NCI-H146 (cell line): ENCODE results near the gene MTR.

Experiments used
- DNase-seq: peaks from one replicate; lab custom pipeline; 2025; lab: John Stamatoyannopoulos, UW

The MTR gene

DNA sequence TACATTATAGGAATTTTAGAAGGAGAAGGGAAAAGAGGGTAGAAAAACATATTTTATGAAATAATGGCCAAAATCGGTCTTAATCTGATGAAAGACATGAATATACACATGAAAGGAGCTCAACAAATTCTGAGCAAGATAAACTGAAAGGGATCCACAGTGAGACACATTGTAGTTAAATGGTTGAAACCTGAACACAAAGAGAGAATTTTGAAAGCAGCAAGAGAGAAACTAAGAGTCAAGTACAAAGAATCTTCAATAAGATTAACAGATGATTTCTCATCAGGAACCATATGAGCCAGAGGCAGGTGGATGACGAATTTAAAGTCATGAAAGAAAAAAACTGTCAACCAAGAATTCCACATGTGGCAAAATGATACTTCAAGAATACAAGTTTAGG, 15.8 kb upstream of the MTR start:
- no peak for DNase-seq

GRCh38 chr1:236785477-236785876, 9.6 kb upstream of the MTR start:
- no peak for DNase-seq

DNA sequence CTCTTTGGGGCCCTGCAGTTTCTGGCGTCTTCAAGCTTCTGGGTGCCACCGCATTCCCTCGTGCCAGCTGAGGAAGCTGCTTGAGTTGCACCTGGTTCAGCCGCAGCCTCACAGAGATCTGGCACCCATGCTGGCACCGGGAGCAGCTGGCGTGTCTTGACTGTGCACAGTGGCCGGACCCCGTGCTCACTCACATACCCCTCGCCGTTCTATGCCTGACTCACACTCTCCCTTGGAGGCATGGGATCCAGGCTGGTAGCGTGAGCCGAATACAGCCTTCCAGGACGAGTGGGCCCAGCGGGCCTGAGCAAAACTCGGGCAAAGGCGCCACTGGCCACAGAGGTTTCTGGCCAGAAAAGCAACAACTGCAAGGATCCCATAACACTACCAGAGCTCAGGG, 8.6 kb upstream of the MTR start:
- DNase-seq, result no peak

- DNase-seq, result no peak
Measured at GRCh38 chr1:236794585-236795034, 482 bp upstream of the MTR start.

DNA sequence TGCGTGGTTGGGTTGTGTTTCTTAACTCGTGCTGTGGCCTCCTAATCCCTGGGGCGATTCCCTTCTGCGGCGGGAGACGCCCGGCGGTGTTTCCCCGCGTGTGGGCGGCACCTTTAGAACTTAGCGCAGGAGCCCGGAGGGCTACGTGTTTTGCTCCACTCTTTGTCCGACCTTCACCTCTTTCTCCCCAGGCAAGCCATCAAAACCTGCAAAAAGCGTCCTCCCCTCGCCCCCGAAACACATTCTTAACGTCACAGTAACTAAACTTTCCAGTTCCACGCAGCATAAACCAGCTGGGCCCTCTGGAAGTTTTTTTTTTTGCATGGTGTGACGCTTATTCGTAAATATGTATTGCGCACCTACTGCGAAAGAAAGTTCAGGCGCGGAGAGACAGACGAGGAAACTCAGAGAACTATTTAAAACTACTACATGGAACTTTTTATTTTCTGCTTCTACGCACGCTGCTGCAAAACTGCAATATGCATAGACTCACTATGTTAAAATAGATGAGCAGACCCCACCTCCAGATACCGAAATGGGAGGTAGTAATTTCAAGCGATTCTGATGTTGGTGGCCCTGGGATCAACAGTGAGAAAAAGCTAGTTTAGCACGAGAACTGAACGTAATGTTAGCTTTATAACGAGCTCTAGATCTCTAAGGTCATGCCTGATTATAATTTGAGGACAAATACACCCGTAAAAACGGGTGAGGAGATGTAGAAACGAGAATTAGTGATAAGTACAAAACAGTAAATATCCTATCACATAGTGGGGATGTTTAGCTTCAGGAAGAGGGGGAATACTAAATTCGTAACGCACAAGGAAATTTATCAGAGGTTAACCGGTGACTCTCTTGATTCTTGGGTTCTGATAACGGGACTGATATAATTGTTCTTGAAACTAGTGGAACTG, 920 bp downstream of the MTR start:
- no peak for DNase-seq

GRCh38 chr1:236799001-236799400, 3.9 kb downstream of the MTR start:
- no peak for DNase-seq

GRCh38 chr1:236800002-236800620, 5.0 kb downstream of the MTR start:
- no peak for DNase-seq

GRCh38 chr1:236800623-236801022, 5.5 kb downstream of the MTR start:
- no peak for DNase-seq

- no peak for DNase-seq
Measured at GRCh38 chr1:236802264-236802663, 7.2 kb downstream of the MTR start.

GRCh38 chr1:236806634-236807033, 11.5 kb downstream of the MTR start:
- DNase-seq, result no peak

DNA sequence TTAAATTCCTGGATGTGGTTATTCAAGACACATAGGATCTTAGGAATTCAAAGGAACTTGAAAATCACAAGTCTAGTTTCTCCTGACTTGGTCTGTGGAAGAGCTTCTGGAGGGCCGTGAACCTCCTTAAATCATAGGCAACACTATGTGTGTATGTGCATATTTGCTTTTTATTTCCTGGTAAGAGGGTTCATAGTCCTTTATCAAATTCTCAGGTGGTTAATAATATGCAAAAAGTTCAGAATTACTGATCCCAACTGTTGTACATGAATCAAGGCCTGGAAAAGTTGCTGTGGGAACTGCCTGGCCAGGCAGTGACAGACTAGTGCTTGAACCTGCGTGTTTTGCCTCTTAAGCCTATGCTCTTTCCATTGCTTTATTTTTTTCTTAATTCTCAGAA, 12.9 kb downstream of the MTR start:
- no peak for DNase-seq

DNA sequence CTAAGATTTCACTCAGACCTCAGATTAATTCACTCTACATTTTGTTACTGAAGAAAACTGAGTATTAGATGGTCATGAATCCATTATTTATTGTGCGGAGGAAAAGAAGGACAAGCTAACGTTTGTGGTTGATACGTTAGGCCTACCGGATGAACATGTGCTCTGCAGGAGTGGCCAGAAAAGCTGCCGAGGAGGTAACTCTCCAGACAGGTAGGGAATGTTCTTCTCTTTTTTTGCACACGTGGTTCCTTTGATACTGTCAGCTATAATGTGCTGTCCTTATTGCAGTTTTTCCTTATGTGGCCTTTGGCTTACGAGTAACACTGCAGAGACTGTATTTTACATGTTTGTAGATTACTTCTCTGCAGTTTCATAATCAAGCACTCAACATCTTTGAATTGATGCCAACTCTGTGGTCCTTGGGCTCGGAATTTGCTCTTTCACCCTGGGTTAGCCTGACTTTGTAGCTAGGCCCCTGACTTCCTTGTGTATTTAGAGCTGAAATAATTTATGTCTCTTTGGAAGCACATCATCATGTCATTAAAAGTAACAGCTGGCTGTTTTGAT, 13.6 kb downstream of the MTR start:
- no peak for DNase-seq

DNA sequence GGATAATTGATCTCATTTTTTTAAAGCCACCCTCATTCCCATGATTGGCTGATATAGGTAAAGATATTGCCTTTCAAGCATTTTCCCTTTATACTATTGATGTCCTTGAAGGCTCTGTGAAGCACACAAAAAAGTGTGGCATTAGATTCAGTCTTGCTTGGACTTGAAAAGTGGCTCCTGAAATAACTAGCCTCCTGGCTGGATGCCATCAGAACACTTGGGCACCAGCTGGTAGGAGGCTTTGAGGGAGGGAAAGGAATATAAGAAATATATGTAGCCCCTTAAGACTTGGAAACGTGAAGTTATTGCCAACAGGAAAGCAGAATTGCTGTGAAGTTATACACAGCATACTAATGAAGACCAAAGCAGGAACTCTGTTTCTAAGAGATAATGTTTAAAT, 14.1 kb downstream of the MTR start:
- no peak for DNase-seq

DNA sequence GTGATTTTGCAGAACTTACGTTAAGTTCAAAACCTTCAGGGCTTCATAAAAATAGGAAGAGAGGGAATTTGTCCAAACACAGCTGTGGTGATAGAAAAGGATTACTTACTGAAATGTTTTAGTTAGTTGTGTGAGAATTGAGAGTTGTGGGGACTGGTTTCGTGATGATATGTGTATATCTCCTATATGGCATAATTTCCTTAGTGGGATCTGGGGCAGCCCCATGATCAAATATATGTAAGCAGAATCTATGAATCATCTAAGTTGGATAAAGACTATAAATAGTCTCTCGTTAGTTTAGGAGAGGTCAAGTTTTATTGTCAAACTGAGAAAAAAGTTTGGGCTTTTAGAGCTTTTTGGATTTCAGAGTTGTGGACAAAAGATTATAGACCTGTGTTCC, 14.9 kb downstream of the MTR start:
- DNase-seq, result no peak

DNA sequence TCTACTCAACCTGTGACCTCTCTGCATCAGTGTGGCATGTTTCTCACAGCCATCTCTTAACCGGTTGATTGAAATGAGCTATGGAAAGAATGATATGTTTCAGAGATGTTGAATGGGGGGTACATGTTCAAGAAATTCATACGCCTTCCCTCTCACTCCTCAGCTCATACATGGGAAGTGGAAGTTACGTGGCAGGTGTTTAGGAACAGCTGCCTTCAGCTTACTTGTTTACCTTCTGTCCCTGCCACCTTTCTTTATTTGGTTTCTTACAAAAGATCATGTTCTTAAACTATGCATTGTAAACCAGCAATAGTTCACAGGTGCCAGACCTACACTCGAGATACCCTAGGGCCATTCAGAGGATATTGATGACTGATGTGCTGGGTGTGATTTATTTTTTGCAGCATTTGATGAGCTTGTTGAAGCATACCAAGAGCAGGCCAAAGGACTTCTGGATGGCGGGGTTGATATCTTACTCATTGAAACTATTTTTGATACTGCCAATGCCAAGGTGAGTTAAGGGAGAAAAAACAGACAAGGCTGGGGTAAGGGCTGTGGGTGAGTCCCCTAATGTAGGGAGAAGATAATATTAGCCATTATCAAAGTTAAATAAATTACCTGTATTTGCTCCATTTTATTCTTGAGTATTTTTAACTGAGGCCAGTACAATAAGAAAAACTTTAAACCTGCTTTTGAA, 17.4 kb downstream of the MTR start:
- DNase-seq, result no peak

GRCh38 chr1:236815941-236816340, 20.8 kb downstream of the MTR start:
- no peak for DNase-seq

- no peak for DNase-seq
Measured at GRCh38 chr1:236819856-236820255, 24.8 kb downstream of the MTR start.

- no peak for DNase-seq
Measured at GRCh38 chr1:236821091-236821627, 26.1 kb downstream of the MTR start.

GRCh38 chr1:236823559-236823958, 28.5 kb downstream of the MTR start:
- no peak for DNase-seq

- DNase-seq, result no peak
Measured at GRCh38 chr1:236829085-236829484, 34.0 kb downstream of the MTR start.

GRCh38 chr1:236830116-236830515, 35.0 kb downstream of the MTR start:
- no peak for DNase-seq

DNA sequence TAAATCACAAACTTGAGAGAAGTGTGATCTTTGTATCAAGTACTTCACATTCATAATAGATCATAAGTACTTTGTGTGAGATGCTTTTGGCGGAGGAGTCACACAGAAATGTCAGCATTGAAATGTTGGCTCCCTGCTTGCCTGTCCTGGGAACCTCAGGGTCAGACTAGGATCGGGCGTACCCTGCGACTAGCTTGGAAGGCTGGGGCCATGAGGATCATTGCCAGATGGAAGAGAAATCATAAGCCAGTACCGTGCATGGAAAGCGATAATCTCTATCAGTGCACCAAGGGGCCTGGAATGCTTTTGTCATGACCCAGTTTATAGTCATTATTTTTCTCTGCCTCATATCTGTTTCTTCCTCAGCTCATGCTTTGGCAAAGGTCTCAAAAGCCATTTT, 35.5 kb downstream of the MTR start:
- no peak for DNase-seq
